GM12878 (cell line): ENCODE measurements around the gene SARDH. TPM values are rescaled to one million over a fixed set of nuclear protein-coding genes. Genes with fewer than 3 reads are reported as not detected.

Experiments used
- ATAC-seq: fragments of 200-7000 bp; cut with Tn5 transposase; 3 replicates; pipeline ENCODE4 v1.9.1; 2020; ENCODE audit warnings: mild to moderate bottlenecking, moderate library complexity
- BruUV-seq: library from RNA; stranded (reverse); fragments of 400-500 nt; replicated peaks from 2 replicates; lab custom pipeline; 2021; lab: Mats Ljungman, UMichigan
- CTCF ChIA-PET: fragments of 300-600 bp; sonication (Branson Sonifier 250); formaldehyde crosslinking; extraction: SDS; loops from one replicate; lab custom pipeline; 2021; ENCODE audit warnings: inconsistent platforms; lab: Yijun Ruan, JAX
- POLR2A ChIA-PET: fragments of 350-600 bp; formaldehyde crosslinking; extraction: SDS; loops from one replicate; lab custom pipeline; 2021; ENCODE audit warnings: inconsistent platforms; lab: Charles Lee
- RAD21 ChIA-PET: fragments of 300-600 bp; sonication (Branson Sonifier 250); formaldehyde crosslinking; loops from one replicate; lab custom pipeline; 2023; ENCODE audit warnings: antibody characterized with exemption; ENCODE audit not compliant: unreplicated experiment; lab: Charles Lee
- SMC1A ChIA-PET: fragments of 300-600 bp; sonication (Branson Sonifier 250); formaldehyde crosslinking; loops from one replicate; lab custom pipeline; 2023; ENCODE audit not compliant: unreplicated experiment, uncharacterized antibody; lab: Charles Lee
- DNase-seq: peaks from one replicate; pipeline ENCODE4 v3.0.0-alpha.2; 2011; ENCODE audit warnings: low read depth, low spot score
- FAIRE-seq: peaks from 3 replicates; lab custom pipeline; 2011; peaks lifted over from hg19 to GRCh38; lab: Jason Lieb, UNC
- H2AFZ ChIP-seq: 2 replicates; pipeline ENCODE4 v1.6.0; 2011; ENCODE audit warnings: low read depth, low read length, control low read depth; ENCODE audit not compliant: control insufficient read depth
- H3K27ac ChIP-seq: 2 replicates; pipeline ENCODE4 v1.5.1; 2011; ENCODE audit warnings: control low read depth; ENCODE audit not compliant: control insufficient read depth, insufficient read depth
- H3K27me3 ChIP-seq, 2 experiments: replicated peaks in 1 of 2; 2 replicates each; pipeline versions ENCODE4 v1.6.0 to v1.6.1; 2011; ENCODE audit warnings: low read length in 1 of 2; ENCODE audit not compliant: control insufficient read depth in 2 of 2, insufficient read depth in 2 of 2
- H3K36me3 ChIP-seq, 2 experiments: 2 replicates each; pipeline ENCODE4 v1.5.1; 2011; ENCODE audit warnings: low read length in 1 of 2; ENCODE audit not compliant: control insufficient read depth in 2 of 2, insufficient read depth in 2 of 2
- H3K4me1 ChIP-seq: 2 replicates; pipeline ENCODE4 v1.6.1; 2011; ENCODE audit warnings: mild to moderate bottlenecking, low read length, moderate library complexity, mixed read lengths; ENCODE audit not compliant: control insufficient read depth, insufficient read depth
- H3K4me2 ChIP-seq: 2 replicates; pipeline ENCODE4 v1.6.0; 2011; ENCODE audit warnings: control low read depth; ENCODE audit not compliant: control insufficient read depth, insufficient read depth
- H3K4me3 ChIP-seq: fragments of 200-600 bp; sonication (generic); 2 replicates; pipeline ENCODE4 v1.5.1; 2016
- H3K79me2 ChIP-seq: 2 replicates; pipeline ENCODE4 v1.6.0; 2011; ENCODE audit warnings: low read length; ENCODE audit not compliant: control insufficient read depth, insufficient read depth
- H3K9ac ChIP-seq: 2 replicates; pipeline ENCODE4 v1.8.0; 2011; ENCODE audit warnings: low read length, control low read depth, mixed read lengths; ENCODE audit not compliant: control insufficient read depth, insufficient read depth
- H3K9me3 ChIP-seq: replicated peaks from 3 replicates; pipeline ENCODE4 v1.5.1; 2011; ENCODE audit warnings: mild to moderate bottlenecking, low read length; ENCODE audit not compliant: control insufficient read depth, insufficient read depth
- H4K20me1 ChIP-seq: 2 replicates; pipeline ENCODE4 v1.6.0; 2011; ENCODE audit not compliant: control insufficient read depth, insufficient read depth
- CBX3 ChIP-seq: fragments of 200-600 bp; sonication (generic); IDR thresholded peaks from 2 replicates; pipeline ENCODE4 v1.6.1; 2016; ENCODE audit warnings: low read depth, borderline replicate concordance
- CBX5 ChIP-seq: sonication (generic); IDR thresholded peaks from 2 replicates; pipeline ENCODE4 v1.6.1; 2016; ENCODE audit warnings: low read depth, moderate library complexity, mild to moderate bottlenecking, inconsistent platforms
- CHD2 ChIP-seq: IDR thresholded peaks from 2 replicates; pipeline ENCODE4 v1.6.1; 2011; ENCODE audit warnings: low read depth, low read length, improper control_type of control experiment, borderline replicate concordance
- JUNB ChIP-seq: IDR thresholded peaks from 2 replicates; pipeline ENCODE4 v1.6.1; 2016; ENCODE audit warnings: antibody characterized with exemption, mild to moderate bottlenecking
- KAT2A ChIP-seq: conservative IDR thresholded peaks from 2 replicates; pipeline ENCODE4 v1.6.1; 2011; ENCODE audit warnings: low read depth, low read length; ENCODE audit not compliant: control insufficient read depth
- NR2C2 ChIP-seq: IDR thresholded peaks from 2 replicates; pipeline ENCODE4 v1.6.1; 2011; ENCODE audit warnings: borderline replicate concordance, low read depth; ENCODE audit not compliant: control insufficient read depth, insufficient read length
- RBBP5 ChIP-seq: fragments of 200-600 bp; sonication (generic); conservative IDR thresholded peaks from 2 replicates; pipeline ENCODE4 v1.6.1; 2016
- SIX5 ChIP-seq: IDR thresholded peaks from 2 replicates; pipeline ENCODE4 v1.6.1; 2011; ENCODE audit warnings: mild to moderate bottlenecking, low read depth, low read length, moderate library complexity; ENCODE audit not compliant: severe bottlenecking
- SMARCA5 ChIP-seq: fragments of 450-650 bp; IDR thresholded peaks from 2 replicates; pipeline ENCODE4 v1.6.1; 2017; ENCODE audit warnings: mild to moderate bottlenecking
- TCF12 ChIP-seq: IDR thresholded peaks from 2 replicates; pipeline ENCODE4 v1.6.1; 2011; ENCODE audit warnings: low read depth, mild to moderate bottlenecking, low read length
- ZNF592 ChIP-seq: fragments of 450-650 bp; IDR thresholded peaks from 2 replicates; pipeline ENCODE4 v1.6.1; 2017; ENCODE audit warnings: mild to moderate bottlenecking, moderate library complexity
- ZNF622 ChIP-seq: fragments of 450-650 bp; IDR thresholded peaks from 2 replicates; pipeline ENCODE4 v1.6.1; 2017; ENCODE audit warnings: mild to moderate bottlenecking, inconsistent platforms
- WGBS: methylation state at CpG from one replicate; pipeline ENCODE4 v1.1.6; 2016; ENCODE audit warnings: low lambda C conversion rate; ENCODE audit not compliant: insufficient replicate concordance, insufficient coverage; ENCODE audit errors: missing lambda C conversion rate; 5-methylcytosine and 5-hydroxymethylcytosine counted together
- in situ Hi-C: fragments of 300-500 bp; cut with MboI; formaldehyde crosslinking; loops from 9 replicates; pipeline ENCODE4 v1.14.3; 2018; ENCODE audit warnings: mixed read lengths
- intact Hi-C: fragments of 100-400 bp; cut with micrococcal nuclease; formaldehyde crosslinking; loops from one replicate; pipeline ENCODE4 v1.14.2; 2022; ENCODE audit not compliant: unreplicated experiment
- polyA plus RNA-seq, 11 experiments: library from polyadenylated mRNA; depleted of rRNA in 4 of 11; unstranded in 6 of 11; stranded (reverse) in 5 of 11; fragments of >200 nt; fragmentation: Nextera tagmentation in 4 of 11; fragmentation: Illumina TruSeq in 1 of 11; extraction: Ambion mirVana in 4 of 11; extraction: Trizol in 1 of 11; gene quantifications; 1 replicate in 1 of 11; 2 replicates in 10 of 11; pipeline versions ENCODE4 v1.2.1 to v1.2.3, GENCODE V29; 2011 to 2016; ENCODE audit warnings: inconsistent platforms in 2 of 11, missing spikeins in 2 of 11, low read depth in 1 of 11
- total RNA-seq, 4 experiments: library from RNA; depleted of rRNA in 3 of 4; stranded (reverse); fragments of >200 nt in 3 of 4; fragmentation: Illumina TruSeq in 1 of 4; extraction: Trizol in 1 of 4; gene quantifications; 2 replicates each; pipeline versions ENCODE4 v1.2.1 to v1.2.3, GENCODE V29; 2013 to 2021
- TF ChIP-seq, protein P1 (sequence below): fragments of 150-350 bp; IDR thresholded peaks from 2 replicates; pipeline ENCODE4 v1.6.1; 2016; ENCODE audit warnings: low read depth, low read length

Gene SARDH
- total and polyA plus RNA-seq, 10 of the 15 experiments (the other 5 are each of a cell fraction or from before 2014, with no cell fraction given), result 0.03 to 0.15 (median 0.10) TPM; not detected in 6

- SMC1A ChIA-PET, result no interaction called here
- no peaks in the 10 kb centered on the region for H3K9me3 ChIP-seq
- H2AFZ ChIP-seq, result no peak overlapping the region
- H3K27me3 ChIP-seq, result peaks cover 3 to 4% of the 10 kb centered on the region in 2 experiments; a peak in 3 of 4 replicates
- intact Hi-C loops (no loop called here), in situ Hi-C loops (no loop called here)
- ATAC-seq (no peak), FAIRE-seq (no peak), DNase-seq (no peak)
- WGBS, result 40% methylated on average over 25 of the region's 26 CpGs
- no peaks in the 10 kb centered on the region for H3K36me3 ChIP-seq
- H3K27ac ChIP-seq, result no peak overlapping the region
- no peaks in the 10 kb centered on the region for H3K4me1 ChIP-seq
- H4K20me1 ChIP-seq, result no peaks in the 10 kb centered on the region
- H3K79me2 ChIP-seq, result no peaks in the 10 kb centered on the region
- no peak overlapping the region for H3K4me2 ChIP-seq
- BruUV-seq, result no TSS peak
- RAD21 ChIA-PET, result no interaction called here
- POLR2A ChIA-PET, result no interaction called here
- CTCF ChIA-PET, result no interaction called here
- H3K9ac ChIP-seq, result no peak overlapping the region
- no peak overlapping the region for H3K4me3 ChIP-seq
- TF ChIP-seq JUNB (no peak), CBX3 (no peak), ZNF622 (no peak), CHD2 (no peak), SMARCA5 (no peak), KAT2A (no peak), ZNF592 (no peak), CBX5 (no peak), NR2C2 (no peak), TCF12 (no peak), SIX5 (no peak), RBBP5 (no peak)
- TF ChIP-seq, protein P1, sequence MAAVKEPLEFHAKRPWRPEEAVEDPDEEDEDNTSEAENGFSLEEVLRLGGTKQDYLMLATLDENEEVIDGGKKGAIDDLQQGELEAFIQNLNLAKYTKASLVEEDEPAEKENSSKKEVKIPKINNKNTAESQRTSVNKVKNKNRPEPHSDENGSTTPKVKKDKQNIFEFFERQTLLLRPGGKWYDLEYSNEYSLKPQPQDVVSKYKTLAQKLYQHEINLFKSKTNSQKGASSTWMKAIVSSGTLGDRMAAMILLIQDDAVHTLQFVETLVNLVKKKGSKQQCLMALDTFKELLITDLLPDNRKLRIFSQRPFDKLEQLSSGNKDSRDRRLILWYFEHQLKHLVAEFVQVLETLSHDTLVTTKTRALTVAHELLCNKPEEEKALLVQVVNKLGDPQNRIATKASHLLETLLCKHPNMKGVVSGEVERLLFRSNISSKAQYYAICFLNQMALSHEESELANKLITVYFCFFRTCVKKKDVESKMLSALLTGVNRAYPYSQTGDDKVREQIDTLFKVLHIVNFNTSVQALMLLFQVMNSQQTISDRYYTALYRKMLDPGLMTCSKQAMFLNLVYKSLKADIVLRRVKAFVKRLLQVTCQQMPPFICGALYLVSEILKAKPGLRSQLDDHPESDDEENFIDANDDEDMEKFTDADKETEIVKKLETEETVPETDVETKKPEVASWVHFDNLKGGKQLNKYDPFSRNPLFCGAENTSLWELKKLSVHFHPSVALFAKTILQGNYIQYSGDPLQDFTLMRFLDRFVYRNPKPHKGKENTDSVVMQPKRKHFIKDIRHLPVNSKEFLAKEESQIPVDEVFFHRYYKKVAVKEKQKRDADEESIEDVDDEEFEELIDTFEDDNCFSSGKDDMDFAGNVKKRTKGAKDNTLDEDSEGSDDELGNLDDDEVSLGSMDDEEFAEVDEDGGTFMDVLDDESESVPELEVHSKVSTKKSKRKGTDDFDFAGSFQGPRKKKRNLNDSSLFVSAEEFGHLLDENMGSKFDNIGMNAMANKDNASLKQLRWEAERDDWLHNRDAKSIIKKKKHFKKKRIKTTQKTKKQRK, result no peak
Measured at GRCh38 chr9:133661846-133662540, 76.2 kb downstream of the SARDH start.
